Common myeloid progenitor, CD34-positive (primary cell): ENCODE measurements around the gene RPL36. TPM values are rescaled to one million over a fixed set of nuclear protein-coding genes. Genes with fewer than 3 reads are reported as not detected.

Experiments used
- CTCF ChIA-PET: fragments of 350-600 bp; sonication (Branson Sonifier 250); formaldehyde crosslinking; loops from one replicate; lab custom pipeline; 2021; ENCODE audit warnings: antibody characterized with exemption; lab: Charles Lee
- POLR2A ChIA-PET: fragments of 350-600 bp; sonication (Branson Sonifier 250); formaldehyde crosslinking; loops from one replicate; lab custom pipeline; 2021; ENCODE audit warnings: antibody characterized with exemption; lab: Charles Lee
- DNase-seq, 3 donors: peaks; one replicate each; pipeline versions ENCODE4 v3.0.0 to v3.0.0-alpha.2; 2013
- H3K27ac ChIP-seq, 2 experiments: 1 replicate in 1 of 2; 2 replicates in 1 of 2; pipeline ENCODE4 v1.7.0; 2013; ENCODE audit warnings: inconsistent platforms in 2 of 2, low read length in 2 of 2, mild to moderate bottlenecking in 2 of 2, low read depth in 1 of 2, moderate library complexity in 1 of 2; ENCODE audit not compliant: severe bottlenecking in 2 of 2, insufficient read depth in 1 of 2, poor library complexity in 1 of 2
- H3K27me3 ChIP-seq, 5 experiments: replicated peaks in 2 of 5; 1 replicate in 3 of 5; 2 replicates in 2 of 5; pipeline versions ENCODE4 v1.6.1 to v1.7.0; 2013; ENCODE audit warnings: low read length in 4 of 5, mild to moderate bottlenecking in 2 of 5, moderate library complexity in 2 of 5, inconsistent platforms in 1 of 5; ENCODE audit not compliant: insufficient read depth in 5 of 5, control insufficient read depth in 4 of 5
- H3K36me3 ChIP-seq, 4 experiments: 1 replicate in 2 of 4; 2 replicates in 2 of 4; pipeline versions ENCODE4 v1.6.1 to v1.7.0; 2013; ENCODE audit warnings: low read length in 3 of 4, control low read depth in 1 of 4, mild to moderate bottlenecking in 1 of 4; ENCODE audit not compliant: control insufficient read depth in 4 of 4, insufficient read depth in 4 of 4
- H3K4me1 ChIP-seq, 4 experiments: 1 replicate in 3 of 4; 2 replicates in 1 of 4; pipeline versions ENCODE4 v1.6.1 to v1.7.1; 2013; ENCODE audit warnings: low read length in 3 of 4, mild to moderate bottlenecking in 3 of 4, control low read depth in 1 of 4, inconsistent platforms in 1 of 4, moderate library complexity in 1 of 4; ENCODE audit not compliant: control insufficient read depth in 4 of 4, insufficient read depth in 4 of 4; ENCODE audit errors: control extremely low read depth in 1 of 4
- H3K4me3 ChIP-seq, 7 experiments: 1 replicate in 4 of 7; 2 replicates in 3 of 7; pipeline versions ENCODE4 v1.5.1 to v1.7.0; 2013; ENCODE audit warnings: mild to moderate bottlenecking in 7 of 7, low read length in 6 of 7, moderate library complexity in 6 of 7, inconsistent platforms in 2 of 7, low read depth in 2 of 7, control low read depth in 1 of 7; ENCODE audit not compliant: insufficient read depth in 4 of 7, control insufficient read depth in 1 of 7; ENCODE audit errors: extremely low read depth in 1 of 7
- H3K9me3 ChIP-seq, 5 experiments: 1 replicate in 4 of 5; 2 replicates in 1 of 5; pipeline versions ENCODE4 v1.6.1 to v1.7.1; 2013; ENCODE audit warnings: low read length in 4 of 5, mild to moderate bottlenecking in 2 of 5, inconsistent platforms in 1 of 5, low read depth in 1 of 5, moderate library complexity in 1 of 5; ENCODE audit not compliant: control insufficient read depth in 4 of 5, insufficient read depth in 2 of 5; ENCODE audit errors: control extremely low read depth in 1 of 5
- WGBS: methylation state at CpG from one replicate; pipeline ENCODE4 v1.1.5; 2013; ENCODE audit not compliant: insufficient coverage; 5-methylcytosine and 5-hydroxymethylcytosine counted together
- polyA plus RNA-seq: library from polyadenylated mRNA; unstranded; fragments of 120-200 nt; gene quantifications from one replicate; pipeline ENCODE4 v1.2.1, GENCODE V29; 2013

The RPL36 gene
- 1,738 TPM for polyA plus RNA-seq

- peak; percentile 94 to 97 (median 96) for DNase-seq
- peaks cover 0 to 35% (median 28%) of the 10 kb centered on the region in 4 experiments for H3K4me1 ChIP-seq
- H3K36me3 ChIP-seq, result peaks cover 0 to 47% (median 31%) of the 10 kb centered on the region in 4 experiments
- H3K4me3 ChIP-seq, result peak within 1 kb of the TSS; percentile 69 to 99 (median 88)
- no peaks in the 10 kb centered on the region for H3K9me3 ChIP-seq
- POLR2A ChIA-PET, result interaction anchor here (0.9 to 1.9 kb wide), 3 partner anchors 11 to 30 kb away, joined by 3 to 8 read pairs (median 3); partner anchors contain the start of genes CATSPERD and LONP1
- WGBS, result 0% methylated on average over 50 of the region's 73 CpGs
- CTCF ChIA-PET, result interaction anchor here (0.9 to 3.8 kb wide), 7 partner anchors 8 to 31 kb away, joined by 3 to 16 read pairs (median 5); partner anchors contain the start of genes CATSPERD and LONP1
- peak within 1 kb of the TSS; percentile 92 to 94 for H3K27ac ChIP-seq
- no peaks in the 10 kb centered on the region for H3K27me3 ChIP-seq
These were observed at the start of gene RPL36 for GRCh38 chr19:5690125-5690954. Gene RPL36, plus strand, starts transcription at chr19:5690295. Its CDS starts 213 bp downstream, at chr19:5690508.

DNA sequence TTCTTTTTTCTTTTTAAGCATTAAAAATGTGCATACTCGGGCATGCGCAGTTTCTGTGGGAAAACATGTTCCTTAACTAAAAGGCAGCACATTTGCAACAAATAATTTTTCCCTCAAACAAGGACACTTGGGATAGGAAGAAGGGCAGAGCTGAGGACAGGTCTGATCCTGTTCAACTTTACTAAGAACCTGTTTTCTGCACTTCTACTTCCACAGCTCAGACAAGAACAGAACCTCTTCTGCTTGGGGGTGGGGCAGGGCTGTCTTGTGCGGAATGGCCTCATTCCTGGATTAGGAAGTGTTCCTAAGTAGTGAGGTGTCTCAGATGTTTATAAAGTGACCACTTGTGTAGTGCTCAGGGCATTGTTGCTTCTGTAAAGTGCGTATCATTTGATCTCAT lies 48.9 kb upstream of the RPL36 start:
- ChIA-PET CTCF (interaction anchor here (1.6 kb wide), 1 partner anchor 12 kb away, joined by 4 read pairs; no protein-coding TSS in a partner anchor), POLR2A (interaction anchor here (2.3 kb wide), 1 partner anchor 19 kb away, joined by 7 read pairs; the partner anchor contains the start of genes SAFB and SAFB2)
- Histone ChIP-seq H3K27me3 (no peaks in the 10 kb centered on the region), H3K27ac (no peak overlapping the region), H3K4me3 (no peak overlapping the region), H3K36me3 (peaks cover 23 to 64% (median 43%) of the 10 kb centered on the region in 4 experiments), H3K9me3 (no peaks in the 10 kb centered on the region), H3K4me1 (no peaks in the 10 kb centered on the region)
- 87% methylated on average over 4 of the region's 4 CpGs for whole genome bisulfite sequencing
- no peak for DNase-seq

DNA sequence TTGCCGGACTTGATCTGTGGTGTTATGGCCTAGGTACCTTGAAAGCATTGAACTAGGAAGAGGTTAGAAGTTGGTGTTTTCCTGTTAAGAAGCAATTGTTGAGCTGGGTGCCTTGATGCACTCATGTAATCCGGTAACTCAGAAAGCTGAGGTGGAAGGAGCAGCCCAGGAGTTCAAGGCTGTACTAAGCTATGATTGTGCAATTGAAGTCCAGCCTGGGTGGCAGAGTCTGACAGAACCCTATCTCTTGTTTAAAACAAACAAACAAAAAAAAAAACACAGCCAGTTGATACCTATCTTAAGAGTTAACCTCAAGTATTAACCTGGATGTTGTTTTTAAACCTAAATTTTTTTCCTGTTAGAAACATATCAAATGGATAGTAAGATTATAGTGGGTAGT lies 47.9 kb upstream of the RPL36 start:
- CTCF ChIA-PET, result no interaction called here
- peaks cover 31 to 70% (median 49%) of the 10 kb centered on the region in 4 experiments for H3K36me3 ChIP-seq
- no peaks in the 10 kb centered on the region for H3K27me3 ChIP-seq
- H3K4me1 ChIP-seq, result no peaks in the 10 kb centered on the region
- no peaks in the 10 kb centered on the region for H3K9me3 ChIP-seq
- 100% methylated on average over 1 of the region's 2 CpGs for WGBS
- no peak for DNase-seq
- POLR2A ChIA-PET, result interaction anchor here (2.3 kb wide), 1 partner anchor 20 kb away, joined by 7 read pairs; the partner anchor contains the start of genes SAFB and SAFB2
- H3K4me3 ChIP-seq, result no peak overlapping the region
- H3K27ac ChIP-seq, result no peak overlapping the region

- 94% methylated on average over 3 of the region's 4 CpGs for WGBS
- H3K27me3 ChIP-seq, result no peaks in the 10 kb centered on the region
- H3K9me3 ChIP-seq, result no peaks in the 10 kb centered on the region
- ChIA-PET CTCF (interaction anchor here (0.7 kb wide), 1 partner anchor 14 kb away, joined by 3 read pairs; no protein-coding TSS in a partner anchor), POLR2A (interaction anchor here (2.3 kb wide), 1 partner anchor 21 kb away, joined by 7 read pairs; the partner anchor contains the start of genes SAFB and SAFB2)
- no peaks in the 10 kb centered on the region for H3K4me1 ChIP-seq
- no peak for DNase-seq
- no peak overlapping the region for H3K27ac ChIP-seq
- H3K4me3 ChIP-seq, result no peak overlapping the region
- peaks cover 36 to 72% (median 55%) of the 10 kb centered on the region in 4 experiments for H3K36me3 ChIP-seq
These were observed 47.0 kb upstream of the RPL36 start for GRCh38 chr19:5643060-5643459.

GRCh38 chr19:5644037-5644436 lies 46.1 kb upstream of the RPL36 start:
- ChIA-PET CTCF (no interaction called here), POLR2A (no interaction called here)
- Histone ChIP-seq H3K4me3 (no peak overlapping the region), H3K9me3 (no peaks in the 10 kb centered on the region), H3K4me1 (no peaks in the 10 kb centered on the region), H3K36me3 (peaks cover 36 to 77% (median 58%) of the 10 kb centered on the region in 4 experiments), H3K27me3 (no peaks in the 10 kb centered on the region), H3K27ac (peak overlapping the region in 1 of 2 experiments; percentile 31)
- no peak for DNase-seq
- 100% methylated on average over 2 of the region's 2 CpGs for WGBS

DNA sequence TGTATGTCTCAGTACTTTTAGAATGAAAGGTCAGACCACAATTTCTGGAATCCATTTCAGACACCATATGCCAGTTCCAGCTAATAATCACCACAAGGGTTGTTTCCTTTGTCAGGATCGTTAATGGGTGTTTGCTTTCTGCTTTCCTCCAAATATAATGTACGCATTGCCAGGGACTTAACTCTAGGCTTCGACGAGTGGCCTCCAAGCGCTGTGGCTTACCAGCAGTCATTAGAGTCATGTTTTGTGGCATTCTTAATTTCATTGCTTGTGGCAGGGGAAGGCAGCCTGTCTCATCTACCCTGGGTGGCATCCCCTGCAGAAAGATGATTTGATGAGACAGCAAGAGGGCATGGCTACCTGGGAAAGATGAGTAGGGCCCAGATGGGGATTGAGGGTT lies 44.7 kb upstream of the RPL36 start:
- no peak for DNase-seq
- 96% methylated on average over 5 of the region's 5 CpGs for WGBS
- ChIA-PET CTCF (no interaction called here), POLR2A (no interaction called here)
- Histone ChIP-seq H3K27me3 (no peaks in the 10 kb centered on the region), H3K27ac (no peak overlapping the region), H3K4me3 (no peak overlapping the region), H3K4me1 (no peaks in the 10 kb centered on the region), H3K36me3 (peaks cover 41 to 85% (median 62%) of the 10 kb centered on the region in 4 experiments), H3K9me3 (no peaks in the 10 kb centered on the region)
